Dendritic cell treated with granulocyte-macrophage colony-stimulating factor and Interleukin-4, amounts not matched to agents 40 ng/mL and 50 ng/mL, for 4 days (primary cell): Measurements from ENCODE around the gene FAM107A.

Experiments
- H3K27ac Mint-ChIP-seq: one replicate; pipeline ENCODE4 v1.8.0; 2022; ENCODE audit warnings: mild to moderate bottlenecking, mixed read lengths
- H3K27me3 Mint-ChIP-seq: one replicate; pipeline ENCODE4 v1.8.0; 2022; ENCODE audit warnings: mild to moderate bottlenecking, mixed read lengths
- H3K36me3 Mint-ChIP-seq: one replicate; pipeline ENCODE4 v1.8.0; 2022; ENCODE audit warnings: low read depth, mixed read lengths
- H3K4me1 Mint-ChIP-seq: one replicate; pipeline ENCODE4 v1.8.0; 2022; ENCODE audit warnings: low read depth, mixed read lengths
- H3K4me3 Mint-ChIP-seq: one replicate; pipeline ENCODE4 v1.8.0; 2022; ENCODE audit warnings: mild to moderate bottlenecking, moderate library complexity, mixed read lengths
- H3K9me3 Mint-ChIP-seq: one replicate; pipeline ENCODE4 v1.8.0; 2022; ENCODE audit warnings: mixed read lengths
- intact Hi-C: fragments of 100-400 bp; cut with micrococcal nuclease; formaldehyde crosslinking; loops from one replicate; pipeline ENCODE4 v1.15.0; 2022

The FAM107A gene

DNA sequence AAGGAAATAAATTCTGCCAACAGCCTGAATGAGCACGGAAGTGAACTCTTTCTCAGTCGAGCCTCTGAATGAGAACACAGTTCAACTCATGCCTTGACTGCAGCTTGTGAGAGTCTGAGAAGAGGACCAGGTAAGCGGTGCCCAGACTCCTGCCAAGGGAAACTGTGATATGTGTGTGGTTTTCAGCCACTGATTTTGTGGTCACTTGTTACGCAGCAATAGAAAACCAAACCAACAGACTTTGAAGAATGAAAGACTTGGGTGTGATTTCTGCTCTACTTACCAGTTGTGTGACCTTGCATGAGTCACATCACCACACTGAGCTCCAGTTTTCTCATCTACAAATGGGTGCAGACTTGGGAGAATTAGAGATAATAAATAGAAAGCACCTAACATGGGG lies 30.6 kb upstream of the FAM107A start:
- intact Hi-C loops = no loop called here
- Mint-ChIP-seq H3K27ac (no peak overlapping the region), H3K4me1 (no peaks in the 10 kb centered on the region), H3K9me3 (no peaks in the 10 kb centered on the region), H3K4me3 (no peak overlapping the region), H3K36me3 (no peaks in the 10 kb centered on the region), H3K27me3 (peaks cover 9% of the 10 kb centered on the region)

- Mint-ChIP-seq H3K27ac (no peak overlapping the region), H3K36me3 (no peaks in the 10 kb centered on the region), H3K9me3 (no peaks in the 10 kb centered on the region), H3K27me3 (peaks cover 15% of the 10 kb centered on the region), H3K4me3 (no peak overlapping the region), H3K4me1 (no peaks in the 10 kb centered on the region)
- intact Hi-C loops = no loop called here
These were observed 29.5 kb upstream of the FAM107A start for GRCh38 chr3:58606693-58607092.

DNA sequence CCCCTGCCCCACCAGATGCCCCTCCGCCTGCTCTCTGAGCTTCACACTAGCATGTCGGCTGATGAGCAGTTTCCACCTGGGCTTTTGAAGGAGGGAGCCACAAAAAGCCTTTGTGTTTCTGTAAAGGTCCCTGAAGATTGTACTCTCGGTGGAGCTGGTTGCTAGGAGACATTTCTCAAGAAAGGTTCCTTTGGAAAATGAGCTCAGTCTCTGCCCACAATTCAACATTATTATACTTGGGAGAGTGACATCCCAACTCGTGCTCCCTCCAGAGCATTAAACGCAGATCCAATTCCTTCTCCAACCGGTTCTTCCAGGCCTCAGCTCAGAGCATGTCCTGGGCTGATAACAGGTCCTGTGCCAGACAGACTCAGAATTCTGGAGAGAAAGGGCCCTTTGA lies 26.8 kb upstream of the FAM107A start:
- no peaks in the 10 kb centered on the region for H3K4me1 Mint-ChIP-seq
- peaks cover 18% of the 10 kb centered on the region for H3K27me3 Mint-ChIP-seq
- no peak overlapping the region for H3K27ac Mint-ChIP-seq
- no peaks in the 10 kb centered on the region for H3K9me3 Mint-ChIP-seq
- intact Hi-C loops = no loop called here
- no peaks in the 10 kb centered on the region for H3K36me3 Mint-ChIP-seq
- H3K4me3 Mint-ChIP-seq = no peak overlapping the region

- H3K4me3 Mint-ChIP-seq = no peak overlapping the region
- no peaks in the 10 kb centered on the region for H3K4me1 Mint-ChIP-seq
- H3K9me3 Mint-ChIP-seq = no peaks in the 10 kb centered on the region
- no peak overlapping the region for H3K27ac Mint-ChIP-seq
- intact Hi-C loops = no loop called here
- peaks cover 18% of the 10 kb centered on the region for H3K27me3 Mint-ChIP-seq
- no peaks in the 10 kb centered on the region for H3K36me3 Mint-ChIP-seq
These were observed 26.4 kb upstream of the FAM107A start for GRCh38 chr3:58603606-58604005.

- no peak overlapping the region for H3K27ac Mint-ChIP-seq
- no peaks in the 10 kb centered on the region for H3K36me3 Mint-ChIP-seq
- H3K4me1 Mint-ChIP-seq = no peaks in the 10 kb centered on the region
- no peaks in the 10 kb centered on the region for H3K9me3 Mint-ChIP-seq
- H3K27me3 Mint-ChIP-seq = peaks cover 10% of the 10 kb centered on the region
- intact Hi-C loops = no loop called here
- H3K4me3 Mint-ChIP-seq = no peak overlapping the region
These were observed 20.6 kb upstream of the FAM107A start for GRCh38 chr3:58597770-58598310.

DNA sequence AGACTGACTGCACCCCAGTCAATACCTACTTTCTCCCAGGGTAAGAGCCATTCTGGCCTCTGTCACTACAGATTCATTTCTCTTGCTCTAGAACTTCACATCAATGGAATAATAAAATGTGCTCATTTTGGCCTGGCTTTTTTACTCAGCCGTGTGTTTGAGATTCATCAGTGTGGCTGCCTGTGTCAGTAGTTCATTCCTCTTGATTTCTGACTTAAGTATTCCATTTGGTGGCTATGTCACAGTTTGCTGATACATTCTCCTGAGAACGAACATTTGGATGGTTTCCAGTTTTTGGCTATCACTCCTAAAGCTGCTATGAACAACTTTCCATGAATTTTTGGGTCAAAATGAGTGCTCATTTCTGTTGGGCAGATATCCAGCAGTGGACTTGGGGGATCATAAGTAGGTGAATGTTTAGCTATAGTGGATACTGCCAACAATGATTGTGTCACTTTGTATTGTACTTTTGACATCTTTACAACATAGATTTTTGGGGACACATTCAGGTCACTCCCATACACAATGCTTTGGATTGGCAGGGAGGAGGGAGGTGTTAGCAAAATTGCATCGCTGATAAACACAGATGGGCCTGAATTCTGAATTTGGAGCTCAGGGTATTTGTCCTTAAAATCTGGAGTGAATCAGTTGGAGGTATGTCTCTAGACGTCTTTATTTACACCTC lies 19.8 kb upstream of the FAM107A start:
- Mint-ChIP-seq H3K36me3 (no peaks in the 10 kb centered on the region), H3K27me3 (peaks cover 6% of the 10 kb centered on the region), H3K9me3 (no peaks in the 10 kb centered on the region), H3K4me1 (peaks cover under 1% of the 10 kb centered on the region), H3K4me3 (no peak overlapping the region), H3K27ac (no peak overlapping the region)
- intact Hi-C loops = no loop called here

DNA sequence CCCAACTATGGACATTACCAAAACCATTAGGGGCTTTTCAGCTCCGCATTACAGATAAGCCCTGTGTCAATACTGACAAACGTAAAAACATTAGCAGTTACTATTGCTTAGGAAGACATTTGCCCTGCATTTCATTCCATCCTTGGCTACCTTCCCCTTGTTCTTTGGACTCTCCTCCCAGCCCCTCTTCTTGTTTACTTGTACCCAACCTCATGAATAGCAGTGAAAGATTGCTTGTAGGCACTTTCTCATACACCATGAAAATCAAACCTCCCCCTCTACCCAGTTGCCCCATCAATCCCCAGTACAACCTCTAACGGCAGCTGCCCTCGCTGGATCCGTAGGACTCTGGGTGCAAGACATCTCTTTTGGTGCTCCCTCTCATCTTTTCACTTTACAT lies 16.9 kb upstream of the FAM107A start:
- Mint-ChIP-seq H3K4me3 (no peak overlapping the region), H3K27ac (no peak overlapping the region), H3K4me1 (peaks cover 13% of the 10 kb centered on the region), H3K36me3 (no peaks in the 10 kb centered on the region), H3K27me3 (peaks cover 7% of the 10 kb centered on the region), H3K9me3 (no peaks in the 10 kb centered on the region)
- intact Hi-C loops = no loop called here

GRCh38 chr3:58591517-58592510 lies 14.6 kb upstream of the FAM107A start:
- Mint-ChIP-seq H3K4me1 (peaks cover 13% of the 10 kb centered on the region), H3K36me3 (no peaks in the 10 kb centered on the region), H3K4me3 (no peak overlapping the region), H3K27ac (no peak overlapping the region), H3K9me3 (no peaks in the 10 kb centered on the region), H3K27me3 (peaks cover 30% of the 10 kb centered on the region)
- intact Hi-C loops = no loop called here

DNA sequence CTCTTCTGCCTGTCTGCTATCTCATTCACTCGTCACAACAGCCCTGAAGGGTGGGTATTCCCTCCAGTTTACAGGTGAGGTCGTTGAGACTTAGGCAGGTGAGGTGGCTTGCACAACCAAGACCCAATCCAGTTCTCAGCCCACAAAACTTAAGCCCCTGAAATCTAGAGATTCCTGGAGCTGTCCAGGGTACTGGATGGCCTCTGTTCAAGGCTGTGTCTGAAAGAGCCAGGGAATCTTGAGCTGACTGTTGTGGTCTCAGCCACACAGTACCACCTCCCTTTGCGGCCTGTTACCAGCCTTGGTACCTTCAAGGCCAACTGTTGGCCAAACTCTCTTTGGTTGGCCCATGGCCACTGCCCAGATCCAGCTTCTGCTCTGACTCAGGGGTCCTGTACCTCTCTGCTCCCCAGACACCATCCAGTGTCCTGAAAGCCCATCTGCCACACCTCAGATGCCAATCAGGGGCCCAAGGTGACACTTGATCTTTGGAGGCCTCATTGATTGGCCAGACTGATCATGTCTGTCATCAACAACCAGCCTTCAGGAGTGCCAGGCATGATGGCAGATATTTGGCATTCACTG lies 10.9 kb upstream of the FAM107A start:
- H3K4me1 Mint-ChIP-seq = peaks cover 37% of the 10 kb centered on the region
- no peaks in the 10 kb centered on the region for H3K36me3 Mint-ChIP-seq
- H3K4me3 Mint-ChIP-seq = no peak overlapping the region
- peaks cover 65% of the 10 kb centered on the region for H3K27me3 Mint-ChIP-seq
- intact Hi-C loops = no loop called here
- no peak overlapping the region for H3K27ac Mint-ChIP-seq
- no peaks in the 10 kb centered on the region for H3K9me3 Mint-ChIP-seq

GRCh38 chr3:58586776-58587192 lies 9.6 kb upstream of the FAM107A start:
- Mint-ChIP-seq H3K9me3 (no peaks in the 10 kb centered on the region), H3K36me3 (no peaks in the 10 kb centered on the region), H3K27ac (no peak overlapping the region), H3K4me3 (no peak overlapping the region), H3K4me1 (peaks cover 34% of the 10 kb centered on the region), H3K27me3 (peaks cover 68% of the 10 kb centered on the region)
- intact Hi-C loops = no loop called here

DNA sequence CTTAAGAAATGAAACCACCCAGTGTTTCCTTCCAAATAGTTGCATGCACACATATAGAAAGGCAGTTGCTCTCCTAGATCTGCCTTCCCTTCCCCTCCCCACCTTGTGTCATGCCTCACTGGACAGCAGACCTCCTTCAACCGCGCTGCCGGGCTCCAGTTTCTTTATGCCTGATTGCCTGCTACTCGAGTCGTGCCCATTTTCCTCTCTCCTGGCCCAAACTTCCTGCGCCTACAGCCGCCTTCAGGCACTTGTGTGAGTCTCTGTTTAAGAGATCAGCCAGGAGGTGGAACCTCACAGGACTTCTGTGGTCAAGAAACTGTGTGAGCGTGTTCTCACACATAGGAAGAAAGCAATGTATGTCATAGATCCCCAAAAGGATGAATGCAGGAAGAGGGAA lies 8.8 kb upstream of the FAM107A start:
- intact Hi-C loops = no loop called here
- H3K4me3 Mint-ChIP-seq = peak overlapping the region; percentile 76
- H3K4me1 Mint-ChIP-seq = peaks cover 26% of the 10 kb centered on the region
- no peaks in the 10 kb centered on the region for H3K36me3 Mint-ChIP-seq
- no peak overlapping the region for H3K27ac Mint-ChIP-seq
- H3K9me3 Mint-ChIP-seq = no peaks in the 10 kb centered on the region
- peaks cover 72% of the 10 kb centered on the region for H3K27me3 Mint-ChIP-seq

DNA sequence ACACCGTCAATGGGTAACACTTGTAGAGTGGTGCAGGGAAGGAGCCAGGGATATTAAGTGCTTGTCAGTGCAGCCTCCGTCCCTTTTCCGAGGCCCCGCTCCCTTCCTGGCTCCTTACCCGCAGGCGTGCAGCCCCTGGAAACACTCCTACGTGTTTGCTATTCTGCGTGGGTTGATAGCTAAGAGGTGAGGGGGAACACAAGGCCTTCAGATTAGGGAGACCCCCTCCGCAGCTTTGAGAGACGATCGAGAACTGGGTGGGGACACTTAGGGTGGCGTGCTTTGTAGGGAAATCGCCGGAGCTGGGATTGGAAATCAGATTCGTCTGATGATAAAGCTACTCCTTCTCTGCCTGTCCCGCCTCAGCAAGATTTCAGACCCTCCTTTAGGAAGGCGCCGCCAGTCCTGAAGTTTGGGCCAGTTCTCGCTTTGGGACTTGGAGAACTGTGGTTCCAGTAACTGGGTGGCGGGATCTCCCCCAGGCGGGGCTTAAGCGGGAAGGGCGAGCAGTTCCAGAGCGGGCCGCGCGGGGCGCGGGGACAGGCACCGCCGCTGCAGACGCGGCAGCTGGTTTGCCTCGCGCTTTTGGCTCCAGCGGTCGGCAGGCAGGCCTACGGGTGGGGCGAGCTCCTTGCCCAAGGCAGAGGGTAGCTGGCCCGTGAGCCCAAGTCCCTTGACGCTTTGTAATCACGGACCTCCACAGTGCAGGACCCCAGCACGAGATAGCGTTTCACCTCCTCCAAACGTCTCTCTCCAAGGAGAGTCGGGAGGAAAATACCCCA lies 8.0 kb upstream of the FAM107A start:
- Mint-ChIP-seq H3K27me3 (peaks cover 69% of the 10 kb centered on the region), H3K4me1 (peaks cover 23% of the 10 kb centered on the region), H3K4me3 (peak overlapping the region; percentile 76), H3K27ac (peak overlapping the region; percentile 9), H3K36me3 (no peaks in the 10 kb centered on the region), H3K9me3 (no peaks in the 10 kb centered on the region)
- intact Hi-C loops = no loop called here

DNA sequence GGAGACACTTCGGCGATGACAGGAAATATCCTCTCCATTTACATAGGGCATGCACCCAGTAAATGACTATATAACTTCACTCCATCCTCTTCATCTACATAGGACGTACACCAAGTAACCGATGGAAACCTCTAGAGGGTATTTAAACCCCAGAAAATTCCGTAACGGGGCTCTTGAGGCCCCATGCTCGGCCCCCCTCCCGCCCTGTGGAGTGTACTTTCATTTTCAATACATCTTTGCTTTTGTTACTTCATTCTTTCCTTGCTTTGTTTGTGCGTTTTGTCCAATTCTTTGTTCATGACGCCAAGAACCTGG lies 7.5 kb upstream of the FAM107A start:
- peak overlapping the region; percentile 9 for H3K27ac Mint-ChIP-seq
- no peaks in the 10 kb centered on the region for H3K9me3 Mint-ChIP-seq
- H3K27me3 Mint-ChIP-seq = peaks cover 66% of the 10 kb centered on the region
- peaks cover 23% of the 10 kb centered on the region for H3K4me1 Mint-ChIP-seq
- no peaks in the 10 kb centered on the region for H3K36me3 Mint-ChIP-seq
- H3K4me3 Mint-ChIP-seq = peak overlapping the region; percentile 76
- intact Hi-C loops = no loop called here
